GM12878 (cell line): ENCODE data around the gene ZNF764. TPM values are rescaled to one million over a fixed set of nuclear protein-coding genes. Genes with fewer than 3 reads are reported as not detected.

Experiments
- FOXM1 ChIP-seq: IDR thresholded peaks from 2 replicates; pipeline ENCODE4 v1.6.1; 2012; ENCODE audit warnings: low read depth, mild to moderate bottlenecking, inconsistent platforms, low read length, moderate library complexity
- HDAC6 ChIP-seq: fragments of 200-600 bp; sonication (generic); IDR thresholded peaks from one replicate; pipeline ENCODE4 v1.8.0; 2017; ENCODE audit warnings: antibody characterized with exemption; ENCODE audit not compliant: unreplicated experiment
- MTA2 ChIP-seq: fragments of 450-650 bp; IDR thresholded peaks from 2 replicates; pipeline ENCODE4 v1.6.1; 2016; ENCODE audit warnings: low read depth, mild to moderate bottlenecking, moderate library complexity
- POLR2AphosphoS2 ChIP-seq: IDR thresholded peaks from 2 replicates; pipeline ENCODE4 v1.6.1; 2011; ENCODE audit warnings: low read depth, mild to moderate bottlenecking, low read length, improper control_type of control experiment, moderate library complexity
- SP1 ChIP-seq: IDR thresholded peaks from one replicate; pipeline ENCODE4 v1.6.1; 2011; ENCODE audit warnings: low read depth, low read length
- SRF ChIP-seq, 2 experiments: IDR thresholded peaks; 2 replicates each; pipeline ENCODE4 v1.6.1; 2011; ENCODE audit warnings: low read depth in 2 of 2, low read length in 2 of 2, mild to moderate bottlenecking in 1 of 2, moderate library complexity in 1 of 2
- TCF12 ChIP-seq: IDR thresholded peaks from 2 replicates; pipeline ENCODE4 v1.6.1; 2011; ENCODE audit warnings: low read depth, mild to moderate bottlenecking, low read length
- TCF3 ChIP-seq: IDR thresholded peaks from 2 replicates; pipeline ENCODE4 v1.6.1; 2012; ENCODE audit warnings: low read depth, mild to moderate bottlenecking, low read length, borderline replicate concordance; ENCODE audit not compliant: insufficient read depth
- ZNF207 ChIP-seq: fragments of 450-650 bp; IDR thresholded peaks from 2 replicates; pipeline ENCODE4 v1.6.1; 2014; ENCODE audit warnings: antibody characterized with exemption, mild to moderate bottlenecking, borderline replicate concordance
- polyA plus RNA-seq, 11 experiments: library from polyadenylated mRNA; depleted of rRNA in 4 of 11; unstranded in 6 of 11; stranded (reverse) in 5 of 11; fragments of >200 nt; fragmentation: Nextera tagmentation in 4 of 11; fragmentation: Illumina TruSeq in 1 of 11; extraction: Ambion mirVana in 4 of 11; extraction: Trizol in 1 of 11; gene quantifications; 1 replicate in 1 of 11; 2 replicates in 10 of 11; pipeline versions ENCODE4 v1.2.1 to v1.2.3, GENCODE V29; 2011 to 2016; ENCODE audit warnings: inconsistent platforms in 2 of 11, missing spikeins in 2 of 11, low read depth in 1 of 11
- total RNA-seq, 4 experiments: library from RNA; depleted of rRNA in 3 of 4; stranded (reverse); fragments of >200 nt in 3 of 4; fragmentation: Illumina TruSeq in 1 of 4; extraction: Trizol in 1 of 4; gene quantifications; 2 replicates each; pipeline versions ENCODE4 v1.2.1 to v1.2.3, GENCODE V29; 2013 to 2021
- TF ChIP-seq, protein P1 (sequence below): IDR thresholded peaks from 2 replicates; pipeline ENCODE4 v1.6.1; 2012; ENCODE audit warnings: improper control_type of control experiment, low read depth, low read length; ENCODE audit not compliant: insufficient replicate concordance
- TF ChIP-seq, protein P2 (sequence below): fragments of 450-650 bp; IDR thresholded peaks from 2 replicates; pipeline ENCODE4 v1.6.1; 2016; ENCODE audit warnings: mild to moderate bottlenecking
- TF ChIP-seq, protein P3 (sequence below): fragments of 450-650 bp; IDR thresholded peaks from 2 replicates; pipeline ENCODE4 v1.6.1; 2018; ENCODE audit warnings: mild to moderate bottlenecking, low read depth, moderate library complexity; ENCODE audit not compliant: partially characterized antibody

ZNF764 gene
- total and polyA plus RNA-seq, 10 of the 15 experiments (the other 5 are each of a cell fraction or from before 2014, with no cell fraction given): 0.61 to 11.9 (median 3.8) TPM

DNA sequence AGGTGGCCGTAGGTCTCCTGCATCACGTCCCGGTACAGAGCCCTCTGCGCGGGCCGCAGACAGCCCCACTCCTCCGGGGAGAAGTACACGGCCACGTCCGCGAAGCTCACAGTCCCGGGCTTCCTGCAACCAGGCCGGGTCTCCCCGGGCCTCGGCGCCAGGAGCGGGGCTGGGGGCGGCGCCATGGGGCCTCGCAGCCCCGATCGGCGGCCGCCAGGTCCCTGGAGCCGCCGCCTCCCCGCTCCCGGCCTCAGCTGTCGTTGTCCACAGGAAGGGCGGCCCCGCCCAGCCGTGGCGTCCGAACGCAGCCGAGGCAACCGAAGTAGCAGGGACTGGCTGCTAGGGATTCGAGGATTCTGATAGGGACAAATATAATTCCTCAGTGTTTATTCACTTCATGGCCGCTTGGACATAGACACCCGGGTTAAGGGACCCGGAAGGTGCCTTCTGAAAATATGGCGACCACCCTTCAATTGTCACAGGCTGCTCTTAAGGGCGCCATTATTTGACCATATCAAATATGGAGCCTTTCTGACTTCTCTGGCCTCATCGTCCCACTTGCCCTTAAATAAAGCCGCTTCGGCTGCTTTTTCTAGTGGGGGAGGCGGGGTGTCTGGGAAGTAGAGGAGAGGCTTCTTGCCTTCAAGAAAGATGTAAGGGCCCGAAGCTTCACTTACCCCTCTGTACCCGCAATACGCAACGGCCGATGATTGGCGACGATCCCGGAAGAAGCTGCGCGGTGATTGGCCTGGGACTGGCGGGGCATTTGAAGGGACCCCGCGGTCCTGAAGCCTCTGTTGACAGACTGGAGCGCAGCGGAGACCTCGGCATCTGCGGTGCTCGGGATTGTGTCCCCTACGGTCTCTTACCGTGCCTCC is 13.5 kb upstream of the ZNF764 start, which contains the start of gene ZNF688 (continued):
- TF ChIP-seq, protein P1, sequence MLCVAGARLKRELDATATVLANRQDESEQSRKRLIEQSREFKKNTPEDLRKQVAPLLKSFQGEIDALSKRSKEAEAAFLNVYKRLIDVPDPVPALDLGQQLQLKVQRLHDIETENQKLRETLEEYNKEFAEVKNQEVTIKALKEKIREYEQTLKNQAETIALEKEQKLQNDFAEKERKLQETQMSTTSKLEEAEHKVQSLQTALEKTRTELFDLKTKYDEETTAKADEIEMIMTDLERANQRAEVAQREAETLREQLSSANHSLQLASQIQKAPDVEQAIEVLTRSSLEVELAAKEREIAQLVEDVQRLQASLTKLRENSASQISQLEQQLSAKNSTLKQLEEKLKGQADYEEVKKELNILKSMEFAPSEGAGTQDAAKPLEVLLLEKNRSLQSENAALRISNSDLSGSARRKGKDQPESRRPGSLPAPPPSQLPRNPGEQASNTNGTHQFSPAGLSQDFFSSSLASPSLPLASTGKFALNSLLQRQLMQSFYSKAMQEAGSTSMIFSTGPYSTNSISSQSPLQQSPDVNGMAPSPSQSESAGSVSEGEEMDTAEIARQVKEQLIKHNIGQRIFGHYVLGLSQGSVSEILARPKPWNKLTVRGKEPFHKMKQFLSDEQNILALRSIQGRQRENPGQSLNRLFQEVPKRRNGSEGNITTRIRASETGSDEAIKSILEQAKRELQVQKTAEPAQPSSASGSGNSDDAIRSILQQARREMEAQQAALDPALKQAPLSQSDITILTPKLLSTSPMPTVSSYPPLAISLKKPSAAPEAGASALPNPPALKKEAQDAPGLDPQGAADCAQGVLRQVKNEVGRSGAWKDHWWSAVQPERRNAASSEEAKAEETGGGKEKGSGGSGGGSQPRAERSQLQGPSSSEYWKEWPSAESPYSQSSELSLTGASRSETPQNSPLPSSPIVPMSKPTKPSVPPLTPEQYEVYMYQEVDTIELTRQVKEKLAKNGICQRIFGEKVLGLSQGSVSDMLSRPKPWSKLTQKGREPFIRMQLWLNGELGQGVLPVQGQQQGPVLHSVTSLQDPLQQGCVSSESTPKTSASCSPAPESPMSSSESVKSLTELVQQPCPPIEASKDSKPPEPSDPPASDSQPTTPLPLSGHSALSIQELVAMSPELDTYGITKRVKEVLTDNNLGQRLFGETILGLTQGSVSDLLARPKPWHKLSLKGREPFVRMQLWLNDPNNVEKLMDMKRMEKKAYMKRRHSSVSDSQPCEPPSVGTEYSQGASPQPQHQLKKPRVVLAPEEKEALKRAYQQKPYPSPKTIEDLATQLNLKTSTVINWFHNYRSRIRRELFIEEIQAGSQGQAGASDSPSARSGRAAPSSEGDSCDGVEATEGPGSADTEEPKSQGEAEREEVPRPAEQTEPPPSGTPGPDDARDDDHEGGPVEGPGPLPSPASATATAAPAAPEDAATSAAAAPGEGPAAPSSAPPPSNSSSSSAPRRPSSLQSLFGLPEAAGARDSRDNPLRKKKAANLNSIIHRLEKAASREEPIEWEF: no peak
- TF ChIP-seq SRF (IDR thresholded peaks at IDR 0.05; ENCODE audit: low read depth in 2 of 2, low read length in 2 of 2) (no peak), TCF3 (no peak), ZNF207 (no peak), POLR2AphosphoS2 (0 out of 2 replicates have a peak, but pooled peaks have one; percentile 29), MTA2 (peak; percentile 41; the same call in 1 of the 2 replicates), HDAC6 (no peak), TCF12 (no peak), SP1 (peak; percentile 96), FOXM1 (peak; percentile 71; the same call in 1 of the 2 replicates)
- TF ChIP-seq, protein P2, sequence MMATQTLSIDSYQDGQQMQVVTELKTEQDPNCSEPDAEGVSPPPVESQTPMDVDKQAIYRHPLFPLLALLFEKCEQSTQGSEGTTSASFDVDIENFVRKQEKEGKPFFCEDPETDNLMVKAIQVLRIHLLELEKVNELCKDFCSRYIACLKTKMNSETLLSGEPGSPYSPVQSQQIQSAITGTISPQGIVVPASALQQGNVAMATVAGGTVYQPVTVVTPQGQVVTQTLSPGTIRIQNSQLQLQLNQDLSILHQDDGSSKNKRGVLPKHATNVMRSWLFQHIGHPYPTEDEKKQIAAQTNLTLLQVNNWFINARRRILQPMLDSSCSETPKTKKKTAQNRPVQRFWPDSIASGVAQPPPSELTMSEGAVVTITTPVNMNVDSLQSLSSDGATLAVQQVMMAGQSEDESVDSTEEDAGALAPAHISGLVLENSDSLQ: peak; percentile 65; the same call in 1 of the 2 replicates
- TF ChIP-seq, protein P3, sequence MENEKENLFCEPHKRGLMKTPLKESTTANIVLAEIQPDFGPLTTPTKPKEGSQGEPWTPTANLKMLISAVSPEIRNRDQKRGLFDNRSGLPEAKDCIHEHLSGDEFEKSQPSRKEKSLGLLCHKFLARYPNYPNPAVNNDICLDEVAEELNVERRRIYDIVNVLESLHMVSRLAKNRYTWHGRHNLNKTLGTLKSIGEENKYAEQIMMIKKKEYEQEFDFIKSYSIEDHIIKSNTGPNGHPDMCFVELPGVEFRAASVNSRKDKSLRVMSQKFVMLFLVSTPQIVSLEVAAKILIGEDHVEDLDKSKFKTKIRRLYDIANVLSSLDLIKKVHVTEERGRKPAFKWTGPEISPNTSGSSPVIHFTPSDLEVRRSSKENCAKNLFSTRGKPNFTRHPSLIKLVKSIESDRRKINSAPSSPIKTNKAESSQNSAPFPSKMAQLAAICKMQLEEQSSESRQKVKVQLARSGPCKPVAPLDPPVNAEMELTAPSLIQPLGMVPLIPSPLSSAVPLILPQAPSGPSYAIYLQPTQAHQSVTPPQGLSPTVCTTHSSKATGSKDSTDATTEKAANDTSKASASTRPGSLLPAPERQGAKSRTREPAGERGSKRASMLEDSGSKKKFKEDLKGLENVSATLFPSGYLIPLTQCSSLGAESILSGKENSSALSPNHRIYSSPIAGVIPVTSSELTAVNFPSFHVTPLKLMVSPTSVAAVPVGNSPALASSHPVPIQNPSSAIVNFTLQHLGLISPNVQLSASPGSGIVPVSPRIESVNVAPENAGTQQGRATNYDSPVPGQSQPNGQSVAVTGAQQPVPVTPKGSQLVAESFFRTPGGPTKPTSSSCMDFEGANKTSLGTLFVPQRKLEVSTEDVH: peak; percentile 81
